Breast epithelium (tissue), 3 donors: ENCODE results near the gene DIPK1C.

Source experiments
- CTCF ChIP-seq, 3 donors: fragments of 450-650 bp; IDR thresholded peaks; one replicate each; pipeline ENCODE4 v1.5.1; 2016 to 2017; ENCODE audit warnings: antibody characterized with exemption in 3 of 3, mild to moderate bottlenecking in 3 of 3, moderate library complexity in 3 of 3
- POLR2A ChIP-seq: fragments of 450-650 bp; IDR thresholded peaks from one replicate; pipeline ENCODE4 v1.6.1; 2016; ENCODE audit warnings: antibody characterized with exemption, mild to moderate bottlenecking, moderate library complexity

GRCh38 chr18:74488864-74489263 lies 31.8 kb upstream of the DIPK1C start:
- TF ChIP-seq POLR2A, result no peak
- TF ChIP-seq CTCF (IDR thresholded peaks at IDR 0.05), result no peak
